HepG2 (cell line): ENCODE measurements around the gene SCAMP3. TPM values are rescaled to one million over a fixed set of nuclear protein-coding genes. Genes with fewer than 3 reads are reported as not detected.

Experiments
- ADNP ChIP-seq: sonication (generic); formaldehyde crosslinking; IDR thresholded peaks from 2 replicates; pipeline ENCODE4 v1.4.0; 2020; ENCODE audit warnings: missing genetic modification reagents
- ARID2 ChIP-seq: sonication (generic); formaldehyde crosslinking; IDR thresholded peaks from 2 replicates; pipeline ENCODE4 v1.8.1; 2022; ENCODE audit warnings: mild to moderate bottlenecking, missing genetic modification reagents, borderline replicate concordance
- CCDC6 ChIP-seq: sonication (generic); formaldehyde crosslinking; IDR thresholded peaks from 2 replicates; pipeline ENCODE4 v1.8.1; 2022; ENCODE audit warnings: mild to moderate bottlenecking, missing genetic modification reagents, moderate library complexity
- CREB1 ChIP-seq, 2 experiments: fragments of 450-650 bp in 1 of 2; IDR thresholded peaks; 2 replicates each; pipeline ENCODE4 v1.6.1; 2016 to 2017; ENCODE audit warnings: control low read depth in 1 of 2, mild to moderate bottlenecking in 1 of 2, missing compliant biosample characterization in 1 of 2, missing genetic modification characterization in 1 of 2
- ESRRA ChIP-seq: sonication (generic); formaldehyde crosslinking; IDR thresholded peaks from 2 replicates; pipeline ENCODE4 v1.5.1; 2020; ENCODE audit warnings: mild to moderate bottlenecking, low read depth, missing genetic modification reagents
- KLF15 ChIP-seq: sonication (generic); formaldehyde crosslinking; IDR thresholded peaks from 2 replicates; pipeline ENCODE4 v1.8.1; 2023; ENCODE audit warnings: borderline replicate concordance, mild to moderate bottlenecking, inconsistent platforms, missing genetic modification reagents, mixed read lengths
- MAFF ChIP-seq: IDR thresholded peaks from 2 replicates; pipeline ENCODE4 v1.6.1; 2011; ENCODE audit warnings: low read depth, low read length, improper control_type of control experiment
- MXI1 ChIP-seq: IDR thresholded peaks from 3 replicates; pipeline ENCODE4 v1.6.1; 2012; ENCODE audit warnings: low read depth, low read length, inconsistent platforms, borderline replicate concordance
- NCOA1 ChIP-seq: sonication (generic); formaldehyde crosslinking; IDR thresholded peaks from 2 replicates; pipeline ENCODE4 v1.9.0; 2021; ENCODE audit warnings: missing genetic modification reagents
- NCOA2 ChIP-seq: sonication (generic); formaldehyde crosslinking; IDR thresholded peaks from 2 replicates; pipeline ENCODE4 v1.8.0; 2022; ENCODE audit warnings: inconsistent platforms
- RBAK ChIP-seq: sonication (generic); formaldehyde crosslinking; IDR thresholded peaks from 2 replicates; pipeline ENCODE4 v1.5.1; 2020; ENCODE audit warnings: mild to moderate bottlenecking, missing genetic modification reagents
- ZBTB42 ChIP-seq: sonication (generic); formaldehyde crosslinking; IDR thresholded peaks from 2 replicates; pipeline ENCODE4 v1.5.0; 2020; ENCODE audit warnings: mild to moderate bottlenecking, missing genetic modification reagents
- ZFP82 ChIP-seq: sonication (generic); formaldehyde crosslinking; IDR thresholded peaks from 2 replicates; pipeline ENCODE4 v1.5.1; 2020; ENCODE audit warnings: mild to moderate bottlenecking, missing genetic modification reagents, borderline replicate concordance
- ZNF343 ChIP-seq: sonication (generic); formaldehyde crosslinking; IDR thresholded peaks from 2 replicates; pipeline ENCODE4 v1.4.0; 2020; ENCODE audit warnings: mild to moderate bottlenecking, missing genetic modification reagents
- ZNF44 ChIP-seq: sonication (generic); formaldehyde crosslinking; IDR thresholded peaks from 2 replicates; pipeline ENCODE4 v1.5.1; 2020; ENCODE audit warnings: mild to moderate bottlenecking, missing genetic modification reagents
- ZNF564 ChIP-seq: sonication (generic); formaldehyde crosslinking; IDR thresholded peaks from 2 replicates; pipeline ENCODE4 v1.8.1; 2023; ENCODE audit warnings: mild to moderate bottlenecking, missing genetic modification reagents
- ZNF605 ChIP-seq: sonication (generic); formaldehyde crosslinking; IDR thresholded peaks from 2 replicates; pipeline ENCODE4 v1.8.0; 2022; ENCODE audit warnings: mild to moderate bottlenecking, missing genetic modification reagents
- ZNF614 ChIP-seq: IDR thresholded peaks from 2 replicates; pipeline ENCODE4 v1.6.1; 2018; ENCODE audit warnings: missing biosample characterization, missing genetic modification reagents, inconsistent platforms, borderline replicate concordance
- ZNF644 ChIP-seq: IDR thresholded peaks from 2 replicates; pipeline ENCODE4 v1.6.1; 2016; ENCODE audit warnings: low read depth
- polyA plus RNA-seq, 8 experiments: library from polyadenylated mRNA; depleted of rRNA in 3 of 8; stranded (reverse) in 7 of 8; unstranded in 1 of 8; fragments of >200 nt; fragmentation: Illumina TruSeq in 4 of 8; extraction: Trizol in 4 of 8; gene quantifications; 2 replicates each; pipeline versions ENCODE4 v1.2.1 to v1.2.3, GENCODE V29; 2011 to 2016; ENCODE audit warnings: low read depth in 4 of 8, missing spikeins in 1 of 8, mixed read lengths in 1 of 8; ENCODE audit not compliant: insufficient read depth in 1 of 8
- total RNA-seq, 5 experiments: library from RNA; depleted of rRNA; stranded (reverse); fragments of >200 nt; fragmentation: Illumina TruSeq; extraction: Trizol; gene quantifications; 2 replicates each; pipeline ENCODE4 v1.2.3, GENCODE V29; 2016; ENCODE audit warnings: low read depth in 1 of 5
- TF ChIP-seq, protein P1 (sequence below): sonication (generic); formaldehyde crosslinking; IDR thresholded peaks from 2 replicates; pipeline ENCODE4 v1.5.0; 2020; ENCODE audit warnings: missing genetic modification reagents
- TF ChIP-seq, protein P2 (sequence below): sonication (generic); formaldehyde crosslinking; IDR thresholded peaks from 2 replicates; pipeline ENCODE4 v1.4.0; 2020; ENCODE audit warnings: missing genetic modification reagents
- TF ChIP-seq, protein P3 (sequence below): sonication (generic); formaldehyde crosslinking; IDR thresholded peaks from 2 replicates; pipeline ENCODE4 v1.4.0; 2020; ENCODE audit warnings: mild to moderate bottlenecking, missing genetic modification reagents
- TF ChIP-seq, protein P4 (sequence below): sonication (generic); formaldehyde crosslinking; IDR thresholded peaks from 2 replicates; pipeline ENCODE4 v1.4.0; 2020; ENCODE audit warnings: missing genetic modification reagents, borderline replicate concordance
- TF ChIP-seq, protein P5 (sequence below): sonication (generic); formaldehyde crosslinking; IDR thresholded peaks from 2 replicates; pipeline ENCODE4 v1.5.0; 2020; ENCODE audit warnings: mild to moderate bottlenecking, low read depth, missing genetic modification reagents, borderline replicate concordance
- TF ChIP-seq, protein P6 (sequence below): sonication (generic); formaldehyde crosslinking; conservative IDR thresholded peaks from 2 replicates; pipeline ENCODE4 v1.5.0; 2020; ENCODE audit warnings: missing genetic modification reagents

SCAMP3 gene
- total and polyA plus RNA-seq, 2 of the 13 experiments (the other 11 are each of a cell fraction or from before 2014, with no cell fraction given): 46.8 to 83.3 TPM

DNA sequence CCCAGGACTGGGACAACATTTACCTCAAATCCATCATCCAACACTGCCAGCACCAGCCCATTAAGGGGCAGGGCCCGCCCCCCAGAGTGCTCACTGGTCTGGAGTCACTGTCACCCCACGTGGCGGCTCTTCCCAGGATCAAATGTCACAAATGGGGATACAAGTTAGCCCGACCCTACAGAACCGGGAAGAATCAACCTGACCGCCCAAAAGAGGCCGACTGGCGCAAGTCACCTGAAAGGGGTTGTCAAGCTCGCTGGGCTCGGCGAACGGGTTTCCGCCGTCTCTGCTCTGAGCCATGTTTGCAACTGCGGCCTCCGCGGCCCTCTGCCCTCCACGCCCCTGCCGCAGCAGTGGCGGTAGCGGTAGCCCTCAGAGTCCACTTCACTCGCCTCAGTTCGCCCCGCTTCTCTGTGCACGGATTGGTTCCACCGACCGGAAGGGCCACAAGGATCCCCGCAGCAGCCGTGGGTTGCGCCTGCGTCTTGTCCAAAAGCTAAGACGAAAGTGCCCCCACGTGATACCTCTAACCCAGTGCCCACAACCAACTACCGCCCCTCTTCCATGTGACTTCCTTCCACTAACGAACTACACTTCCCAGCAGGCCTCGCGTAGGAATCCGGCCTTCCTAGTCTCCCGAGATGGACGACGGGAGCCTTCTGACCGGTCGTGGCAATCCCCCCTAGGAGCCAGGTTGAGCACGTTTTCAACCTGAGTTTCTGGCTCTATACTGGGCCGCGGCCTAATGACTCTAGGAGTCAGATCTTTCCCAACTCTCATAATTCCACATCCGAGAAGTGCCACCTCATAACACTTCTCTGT, at the start of gene SCAMP3 (continued):
- TF ChIP-seq ESRRA (CRISPR knock-in tag) (peak; percentile 20; the same call in 1 of the 2 replicates), ZNF605 (CRISPR knock-in tag) (peak; percentile 48), MAFF (no peak; the same call in 1 of the 2 replicates), ARID2 (CRISPR knock-in tag) (peak; percentile 78; the same call in 1 of the 2 replicates), ADNP (no peak), ZNF44 (CRISPR knock-in tag) (no peak), NCOA2 (CRISPR knock-in tag) (peak; percentile 49; the same call in 1 of the 2 replicates), KLF15 (CRISPR knock-in tag) (peak; percentile 78; the same call in 1 of the 2 replicates), ZFP82 (peak; percentile 90), ZBTB42 (CRISPR knock-in tag) (peak; percentile 87), ZNF644 (CRISPR knock-in tag) (no peak), NCOA1 (CRISPR knock-in tag) (peak; percentile 93), ZNF343 (peak; percentile 69; the same call in 1 of the 2 replicates), CCDC6 (CRISPR knock-in tag) (peak; percentile 66; the same call in 1 of the 2 replicates), MXI1 (peak; percentile 92; the same call in 2 of the 3 replicates), ZNF564 (peak; percentile 72; the same call in 1 of the 2 replicates), RBAK (CRISPR knock-in tag) (no peak), CREB1 (IDR thresholded peaks at IDR 0.05) (peak; percentile 78), CREB1 (CRISPR knock-in tag; IDR thresholded peaks at IDR 0.05) (peak; percentile 82), ZNF614 (peak; percentile 34; the same call in 1 of the 2 replicates)
- TF ChIP-seq, protein P1, sequence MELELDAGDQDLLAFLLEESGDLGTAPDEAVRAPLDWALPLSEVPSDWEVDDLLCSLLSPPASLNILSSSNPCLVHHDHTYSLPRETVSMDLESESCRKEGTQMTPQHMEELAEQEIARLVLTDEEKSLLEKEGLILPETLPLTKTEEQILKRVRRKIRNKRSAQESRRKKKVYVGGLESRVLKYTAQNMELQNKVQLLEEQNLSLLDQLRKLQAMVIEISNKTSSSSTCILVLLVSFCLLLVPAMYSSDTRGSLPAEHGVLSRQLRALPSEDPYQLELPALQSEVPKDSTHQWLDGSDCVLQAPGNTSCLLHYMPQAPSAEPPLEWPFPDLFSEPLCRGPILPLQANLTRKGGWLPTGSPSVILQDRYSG (CRISPR knock-in tag): no peak
- TF ChIP-seq, protein P2, sequence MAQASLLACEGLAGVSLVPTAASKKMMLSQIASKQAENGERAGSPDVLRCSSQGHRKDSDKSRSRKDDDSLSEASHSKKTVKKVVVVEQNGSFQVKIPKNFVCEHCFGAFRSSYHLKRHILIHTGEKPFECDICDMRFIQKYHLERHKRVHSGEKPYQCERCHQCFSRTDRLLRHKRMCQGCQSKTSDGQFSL (CRISPR knock-in tag): 0 out of 2 replicates have a peak, but pooled peaks have one; percentile 29
- TF ChIP-seq, protein P3, sequence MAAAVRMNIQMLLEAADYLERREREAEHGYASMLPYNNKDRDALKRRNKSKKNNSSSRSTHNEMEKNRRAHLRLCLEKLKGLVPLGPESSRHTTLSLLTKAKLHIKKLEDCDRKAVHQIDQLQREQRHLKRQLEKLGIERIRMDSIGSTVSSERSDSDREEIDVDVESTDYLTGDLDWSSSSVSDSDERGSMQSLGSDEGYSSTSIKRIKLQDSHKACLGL (CRISPR knock-in tag): peak; percentile 93
- TF ChIP-seq, protein P4, sequence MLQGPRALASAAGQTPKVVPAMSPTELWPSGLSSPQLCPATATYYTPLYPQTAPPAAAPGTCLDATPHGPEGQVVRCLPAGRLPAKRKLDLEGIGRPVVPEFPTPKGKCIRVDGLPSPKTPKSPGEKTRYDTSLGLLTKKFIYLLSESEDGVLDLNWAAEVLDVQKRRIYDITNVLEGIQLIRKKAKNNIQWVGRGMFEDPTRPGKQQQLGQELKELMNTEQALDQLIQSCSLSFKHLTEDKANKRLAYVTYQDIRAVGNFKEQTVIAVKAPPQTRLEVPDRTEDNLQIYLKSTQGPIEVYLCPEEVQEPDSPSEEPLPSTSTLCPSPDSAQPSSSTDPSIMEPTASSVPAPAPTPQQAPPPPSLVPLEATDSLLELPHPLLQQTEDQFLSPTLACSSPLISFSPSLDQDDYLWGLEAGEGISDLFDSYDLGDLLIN: no peak
- TF ChIP-seq, protein P5, sequence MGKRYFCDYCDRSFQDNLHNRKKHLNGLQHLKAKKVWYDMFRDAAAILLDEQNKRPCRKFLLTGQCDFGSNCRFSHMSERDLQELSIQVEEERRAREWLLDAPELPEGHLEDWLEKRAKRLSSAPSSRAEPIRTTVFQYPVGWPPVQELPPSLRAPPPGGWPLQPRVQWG (CRISPR knock-in tag): no peak
- TF ChIP-seq, protein P6, sequence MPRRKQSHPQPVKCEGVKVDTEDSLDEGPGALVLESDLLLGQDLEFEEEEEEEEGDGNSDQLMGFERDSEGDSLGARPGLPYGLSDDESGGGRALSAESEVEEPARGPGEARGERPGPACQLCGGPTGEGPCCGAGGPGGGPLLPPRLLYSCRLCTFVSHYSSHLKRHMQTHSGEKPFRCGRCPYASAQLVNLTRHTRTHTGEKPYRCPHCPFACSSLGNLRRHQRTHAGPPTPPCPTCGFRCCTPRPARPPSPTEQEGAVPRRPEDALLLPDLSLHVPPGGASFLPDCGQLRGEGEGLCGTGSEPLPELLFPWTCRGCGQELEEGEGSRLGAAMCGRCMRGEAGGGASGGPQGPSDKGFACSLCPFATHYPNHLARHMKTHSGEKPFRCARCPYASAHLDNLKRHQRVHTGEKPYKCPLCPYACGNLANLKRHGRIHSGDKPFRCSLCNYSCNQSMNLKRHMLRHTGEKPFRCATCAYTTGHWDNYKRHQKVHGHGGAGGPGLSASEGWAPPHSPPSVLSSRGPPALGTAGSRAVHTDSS: no peak
